Measurements from ENCODE around the gene RAD54L.
A peak's percentile ranks its signal among the peaks of the same experiment; 100 is the strongest.
"Not testable (repeated sequence)": the region's sequence is repeated elsewhere in the genome, so short reads cannot be mapped to it uniquely, and the experiment has no call there.

The RAD54L gene
- 1.5 reads per million for total RNA-seq

DNA sequence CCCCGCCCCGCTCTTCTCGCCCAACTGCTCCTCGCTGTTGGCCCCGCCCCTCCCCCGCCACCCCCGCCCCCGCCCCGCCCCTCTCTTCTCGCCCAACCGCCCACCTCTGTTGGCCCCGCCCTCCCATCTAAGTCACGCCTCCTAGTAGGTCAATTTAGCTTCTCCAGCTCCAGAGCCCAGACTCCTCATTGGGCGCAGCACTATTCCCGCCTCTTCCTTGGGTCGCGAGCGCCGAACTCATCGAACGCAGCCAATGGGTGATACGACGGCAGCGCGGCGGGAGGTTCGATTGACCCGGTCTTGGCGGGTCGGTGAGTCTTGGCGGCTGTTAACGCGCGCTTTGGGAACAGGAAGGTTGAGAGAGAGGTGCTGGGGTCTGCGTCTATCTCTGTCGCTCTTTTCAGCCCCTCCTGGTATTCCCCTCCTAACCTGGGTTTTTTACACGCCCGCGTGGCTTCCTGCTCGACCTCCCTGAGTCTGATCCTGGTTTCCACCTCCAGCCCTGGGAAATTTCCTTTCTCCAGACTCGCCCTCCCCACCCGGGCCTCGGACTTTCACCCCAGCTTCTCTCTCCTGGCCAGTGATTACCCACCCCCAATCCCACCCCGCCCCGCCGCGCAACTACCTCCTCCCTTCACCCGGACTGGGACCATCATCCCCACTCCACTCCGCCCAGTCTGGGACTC is at the start of gene RAD54L:
Gene RAD54L, plus strand, starts transcription at position 328 of the 686 bp plus-strand sequence. CDS start 643 bp downstream, outside the sequence.
- DNase-seq, result peak; percentile 94

DNA sequence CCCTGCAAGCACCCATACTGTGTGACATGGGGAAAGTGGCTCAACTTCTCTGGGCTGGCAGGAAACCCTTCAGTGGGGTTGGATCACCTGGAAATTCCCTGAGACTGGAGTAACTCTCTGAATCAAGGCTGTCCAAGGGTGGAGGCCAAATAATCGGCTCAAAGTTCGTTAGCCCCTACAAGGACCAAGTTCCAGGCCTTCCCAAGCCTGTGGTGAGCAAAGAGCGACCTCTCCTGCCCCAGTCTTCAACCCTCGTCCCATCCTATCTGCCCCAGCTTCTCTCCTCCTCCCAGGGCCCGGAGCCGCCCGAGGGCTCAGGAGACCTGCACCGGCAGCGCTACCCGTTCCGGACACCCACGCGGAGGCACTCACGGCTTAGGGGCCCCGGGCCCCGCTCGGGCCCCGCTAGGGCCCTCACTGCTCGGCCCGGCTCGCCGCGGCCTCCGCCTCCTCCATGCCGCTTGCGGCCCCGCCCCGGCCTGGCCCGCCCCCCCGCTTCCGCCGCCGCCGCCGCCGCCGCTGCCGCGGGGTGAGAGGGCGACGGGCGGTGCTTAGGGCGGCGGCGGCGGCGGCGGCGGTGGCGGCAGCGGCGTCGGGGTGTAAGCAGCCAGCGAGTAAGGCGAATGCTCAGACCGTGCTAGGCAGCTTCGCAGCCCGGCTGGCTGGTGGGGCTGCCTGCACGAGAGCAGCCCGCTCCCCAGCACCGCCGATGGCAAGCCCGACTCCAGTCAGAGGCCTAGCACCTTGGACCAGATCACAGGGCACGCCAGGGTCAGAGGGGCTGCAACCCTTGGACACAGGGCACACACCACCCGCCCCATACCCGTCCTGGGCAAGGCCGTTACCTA is 49.4 kb upstream of the RAD54L start, which contains the start of gene POMGNT1:
Gene POMGNT1, minus strand, starts transcription at position 471 of the 848 bp plus-strand sequence. CDS start 613 bp downstream, outside the sequence.
- peak; percentile 58 for DNase-seq

- no peak for DNase-seq
These were observed 48.3 kb upstream of the RAD54L start for GRCh38 chr1:46199233-46199749.

DNA sequence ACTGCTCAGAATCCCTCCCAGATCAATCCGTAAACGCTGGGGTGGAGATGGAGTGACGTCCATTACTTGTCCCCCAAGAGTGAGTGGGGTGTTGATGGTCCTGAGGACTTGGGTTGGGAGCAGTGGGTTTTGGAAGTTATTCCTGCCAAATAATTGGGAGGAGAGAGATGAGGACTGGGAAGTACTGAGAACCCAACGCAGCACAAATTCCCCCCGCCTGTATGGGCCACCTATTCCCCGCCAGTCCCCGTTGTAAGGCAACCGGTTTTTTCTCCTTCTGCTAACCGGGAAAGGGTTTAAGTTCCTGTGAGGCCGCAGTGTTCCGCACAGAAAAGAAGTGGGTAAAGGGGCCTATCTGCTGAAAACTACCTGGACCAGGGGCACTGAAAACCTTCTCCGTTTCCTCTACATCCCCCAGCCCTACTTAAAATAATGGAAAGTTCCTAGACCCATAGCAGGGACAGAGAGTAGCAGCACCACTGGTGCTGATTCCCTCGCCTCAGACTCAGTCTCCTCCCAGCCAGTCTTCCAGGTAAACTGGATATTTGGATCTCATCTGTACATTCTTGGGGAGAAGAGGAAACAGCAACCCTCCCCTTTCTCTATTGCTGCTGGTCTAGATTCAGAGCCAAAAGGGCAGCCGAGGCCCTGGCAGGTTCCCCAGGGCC is 43.7 kb upstream of the RAD54L start:
- DNase-seq, result no peak

GRCh38 chr1:46204406-46204742 is 43.2 kb upstream of the RAD54L start:
- DNase-seq, result no peak

DNA sequence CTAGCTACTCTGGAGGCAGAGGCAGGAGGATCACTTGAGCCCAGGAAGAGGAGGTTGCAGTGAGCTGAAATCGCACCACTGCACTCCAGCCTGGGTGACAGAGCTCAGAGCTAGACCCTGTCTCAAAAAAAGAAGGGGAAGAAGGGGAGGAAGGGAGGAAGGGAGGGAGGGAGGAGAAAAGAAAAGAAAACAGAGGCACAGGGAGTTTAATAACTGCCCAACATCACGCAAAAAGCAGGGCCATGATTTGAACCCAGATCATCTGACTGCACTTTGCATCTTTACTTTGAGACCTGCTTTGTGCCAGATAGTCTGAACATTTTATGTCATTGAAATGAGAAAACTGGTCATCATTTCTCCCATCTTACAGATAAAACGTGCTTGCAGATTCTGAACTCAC is 42.4 kb upstream of the RAD54L start:
- no peak for DNase-seq

- no peak for DNase-seq
These were observed 41.8 kb upstream of the RAD54L start for GRCh38 chr1:46205791-46206190.

DNA sequence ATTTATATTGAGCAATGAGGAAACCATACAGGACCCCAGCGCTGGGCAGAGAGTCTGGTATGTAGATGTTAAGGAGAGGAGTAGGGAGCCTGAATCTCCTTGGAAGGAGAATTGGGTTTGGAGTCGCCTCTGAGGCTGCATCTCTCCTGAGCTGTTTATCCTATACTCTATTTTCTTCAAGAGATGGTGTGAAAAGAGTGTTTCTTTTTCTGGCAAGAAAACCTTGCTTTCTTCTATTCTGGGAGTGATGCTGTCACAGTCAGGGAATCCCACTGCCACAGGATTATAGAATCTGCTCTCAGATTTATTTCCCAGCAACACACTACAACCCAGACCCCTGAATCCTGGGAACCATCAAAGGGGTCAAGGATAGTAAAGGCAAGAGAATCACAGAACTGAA is 41.2 kb upstream of the RAD54L start:
- no peak for DNase-seq

- DNase-seq, result no peak
These were observed 37.0 kb upstream of the RAD54L start for GRCh38 chr1:46210561-46210960.

GRCh38 chr1:46211051-46211450 is 36.5 kb upstream of the RAD54L start:
- DNase-seq, result no peak

GRCh38 chr1:46215504-46215903 is 32.1 kb upstream of the RAD54L start:
- DNase-seq, result no peak

DNA sequence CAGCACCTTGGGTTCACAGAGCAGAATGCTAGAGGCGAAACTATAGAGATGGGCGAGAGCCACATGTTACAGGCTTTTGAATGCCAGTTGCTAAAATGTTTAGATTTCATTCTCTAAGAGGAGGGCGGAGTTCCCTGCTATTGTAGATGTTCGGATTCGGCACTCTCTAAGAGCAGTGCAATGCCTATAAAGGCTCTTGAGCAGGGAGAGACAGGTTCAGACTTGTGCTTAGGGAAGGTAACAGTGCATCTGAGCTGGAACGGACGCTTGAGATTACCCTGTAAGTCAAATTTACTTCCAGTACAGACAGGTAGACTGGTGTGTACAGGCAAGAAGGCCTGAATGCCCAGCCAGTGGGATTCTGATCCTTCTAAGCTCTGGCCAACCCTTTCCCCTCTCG is 29.1 kb upstream of the RAD54L start:
- no peak for DNase-seq

DNA sequence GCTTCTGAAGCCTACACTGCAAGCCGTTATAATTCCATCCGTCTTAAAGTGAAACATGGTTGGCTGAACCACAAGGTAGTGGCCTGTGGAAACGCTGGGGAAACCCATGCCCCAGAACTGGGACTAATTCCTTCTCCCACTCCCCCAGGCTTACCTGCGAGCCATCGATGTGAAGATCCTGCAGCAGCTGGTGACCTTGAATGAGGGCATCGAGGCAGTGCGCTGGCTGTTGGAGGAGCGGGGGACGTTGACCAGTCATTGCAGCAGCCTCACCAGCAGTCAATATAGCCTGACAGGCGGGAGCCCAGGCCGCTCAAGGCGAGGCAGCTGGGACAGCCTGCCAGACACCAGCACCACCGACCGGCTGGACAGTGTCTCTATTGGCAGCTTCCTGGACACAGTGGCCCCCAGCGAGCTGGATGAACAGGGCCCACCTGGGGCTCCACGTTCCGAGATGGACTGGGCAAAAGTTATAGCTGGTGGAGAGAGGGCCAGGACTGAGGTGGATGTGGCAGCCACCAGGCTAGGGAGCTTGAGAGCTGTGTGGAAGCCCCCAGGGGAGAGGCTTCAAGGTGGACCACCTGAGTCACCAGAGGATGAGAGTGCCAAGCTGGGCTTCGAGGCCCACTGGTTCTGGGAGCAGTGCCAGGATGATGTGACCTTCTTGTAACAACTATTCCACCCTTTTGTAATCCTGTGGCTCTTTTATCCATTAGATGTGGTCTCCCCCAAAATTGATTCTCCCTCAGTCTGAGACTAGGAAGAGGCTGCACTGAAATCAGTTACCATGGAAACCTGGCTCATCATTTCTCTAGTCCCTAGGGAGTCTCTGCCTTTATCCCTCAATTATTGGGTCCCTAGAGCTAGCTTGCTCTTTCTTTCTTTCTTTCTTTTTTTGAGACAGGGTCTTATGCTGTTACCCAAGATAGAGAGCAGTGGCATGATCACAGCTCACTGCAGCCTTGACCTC is 27.7 kb upstream of the RAD54L start:
- DNase-seq, result no peak

DNA sequence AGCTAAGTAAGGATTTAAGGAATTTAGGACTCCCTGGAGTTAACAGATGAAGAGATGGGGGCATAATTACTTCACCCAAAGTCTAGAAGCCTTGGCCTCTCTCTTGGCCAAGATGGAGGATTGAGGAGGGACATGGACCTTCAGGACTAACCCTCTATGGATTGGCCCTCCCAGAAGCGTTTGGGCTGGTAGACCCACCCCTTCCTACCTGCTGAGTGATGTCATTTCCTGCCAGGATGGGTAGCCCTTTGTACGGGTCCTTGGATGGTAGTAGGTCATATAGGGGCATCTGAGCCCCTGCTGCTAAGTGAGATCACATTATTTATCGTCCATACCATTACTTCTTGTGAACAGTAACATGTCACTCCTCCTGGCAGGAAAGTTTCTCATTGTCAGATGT is 26.8 kb upstream of the RAD54L start:
- no peak for DNase-seq

GRCh38 chr1:46221749-46222148 is 25.8 kb upstream of the RAD54L start:
- DNase-seq, result no peak

DNA sequence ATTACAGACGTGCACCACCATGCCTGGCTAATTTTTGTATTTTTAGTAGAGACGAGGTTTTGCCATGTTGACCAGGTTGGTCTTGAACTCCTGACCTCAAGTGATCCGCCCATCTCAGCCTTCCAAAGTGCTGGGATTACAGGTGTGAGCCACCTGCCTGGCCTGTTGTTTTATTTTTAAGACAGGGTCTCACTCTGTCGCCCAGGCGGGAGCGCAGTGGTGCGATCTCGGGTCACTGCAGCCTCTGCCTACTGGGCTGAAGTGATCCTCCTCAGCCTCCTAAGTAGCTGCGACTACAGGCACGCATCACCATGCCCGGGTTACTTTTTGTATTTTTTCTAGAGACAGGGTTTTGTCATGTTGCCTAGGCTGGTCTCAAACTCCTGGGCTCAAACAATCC is 24.5 kb upstream of the RAD54L start:
- not testable (repeated sequence) for DNase-seq

DNA sequence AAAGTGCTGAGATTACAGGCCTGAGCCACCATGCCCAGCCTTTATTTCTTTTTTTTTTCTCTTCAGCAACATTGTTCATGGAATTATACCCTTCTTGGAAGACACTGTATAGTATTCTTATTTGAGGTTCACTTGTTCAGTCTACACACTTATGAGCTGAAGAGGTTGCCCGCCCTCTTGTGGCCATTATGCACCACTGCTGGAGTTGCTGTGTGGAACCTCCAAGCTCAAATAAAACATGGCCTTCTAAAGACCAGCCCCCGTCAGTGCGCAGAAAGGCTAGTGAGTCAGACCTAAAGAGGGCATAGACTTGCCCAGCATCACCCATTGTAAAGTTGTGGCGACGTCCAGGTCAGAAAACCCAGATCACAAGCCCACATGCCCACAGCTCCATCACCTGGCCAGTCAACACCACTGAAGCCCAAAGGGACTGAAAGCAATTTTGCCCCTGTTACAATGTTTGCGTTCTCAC is 24.1 kb upstream of the RAD54L start:
- DNase-seq, result peak; percentile 33

GRCh38 chr1:46224966-46225365 is 22.6 kb upstream of the RAD54L start:
- DNase-seq, result no peak

- not testable (repeated sequence) for DNase-seq
These were observed 16.3 kb upstream of the RAD54L start for GRCh38 chr1:46231231-46231630.

GRCh38 chr1:46236882-46237281 is 10.7 kb upstream of the RAD54L start:
- DNase-seq, result no peak

DNA sequence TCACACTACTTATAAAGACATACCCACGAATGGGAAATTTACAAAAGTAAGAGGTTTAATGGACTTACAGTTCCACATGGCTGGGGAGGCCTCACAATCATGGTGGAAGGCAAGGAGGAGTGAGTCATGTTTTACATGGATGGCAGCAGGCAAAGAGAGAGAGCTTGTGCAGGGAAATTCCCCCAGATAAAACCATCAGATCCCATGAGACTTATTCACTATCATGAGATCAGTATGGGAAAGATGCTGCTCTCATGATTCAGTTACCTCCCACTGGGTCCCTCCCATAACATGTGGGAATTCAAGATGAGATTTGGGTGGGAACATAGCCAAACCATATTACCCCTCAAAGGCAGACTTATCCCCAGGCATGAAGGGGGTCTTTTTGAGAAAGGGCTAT is 8.7 kb upstream of the RAD54L start:
- not testable (repeated sequence) for DNase-seq

GRCh38 chr1:46241733-46242132 is 5.8 kb upstream of the RAD54L start:
- DNase-seq, result not testable (repeated sequence)

Measured in effector CD4-positive, alpha-beta T cell (primary cell).